BJ (cell line): ENCODE results near the gene PJA2. TPM values are rescaled to one million over a fixed set of nuclear protein-coding genes. Genes with fewer than 3 reads are reported as not detected.
"Not testable (repeated sequence)": the region's sequence is repeated elsewhere in the genome, so short reads cannot be mapped to it uniquely, and the experiment has no call there.

Source experiments
- CTCF ChIA-PET: fragments of 350-600 bp; formaldehyde crosslinking; extraction: SDS; loops from one replicate; lab custom pipeline; 2021; ENCODE audit warnings: antibody characterized with exemption, inconsistent platforms; lab: Yijun Ruan, JAX
- POLR2A ChIA-PET: fragments of 300-600 bp; sonication (Branson Sonifier 250); formaldehyde crosslinking; extraction: SDS; loops from one replicate; lab custom pipeline; 2021; ENCODE audit warnings: antibody characterized with exemption; lab: Charles Lee
- DNase-seq: peaks from one replicate; pipeline ENCODE4 v3.0.0-alpha.2; 2011; ENCODE audit warnings: low read depth
- H3K27me3 ChIP-seq: 2 replicates; pipeline ENCODE4 v1.6.0; 2011; ENCODE audit warnings: low read length; ENCODE audit not compliant: control insufficient read depth, insufficient read depth
- H3K36me3 ChIP-seq: 2 replicates; pipeline ENCODE4 v1.5.1; 2011; ENCODE audit warnings: low read length; ENCODE audit not compliant: control insufficient read depth, insufficient read depth
- H3K4me3 ChIP-seq: 2 replicates; pipeline ENCODE4 v1.5.1; 2011; ENCODE audit warnings: low read depth, mild to moderate bottlenecking, control low read depth, low read length
- CTCF ChIP-seq: IDR thresholded peaks from 2 replicates; pipeline ENCODE4 v1.5.1; 2011; ENCODE audit warnings: low read depth, mild to moderate bottlenecking, control low read depth, inconsistent platforms, low read length, moderate library complexity; ENCODE audit not compliant: insufficient read depth
- polyA plus RNA-seq: library from polyadenylated mRNA; depleted of rRNA; stranded (reverse); fragments of >200 nt; gene quantifications from 2 replicates; pipeline ENCODE4 v1.2.3, GENCODE V29; 2011

The PJA2 gene
- polyA plus RNA-seq, 1 experiment = 33.6 TPM

DNA sequence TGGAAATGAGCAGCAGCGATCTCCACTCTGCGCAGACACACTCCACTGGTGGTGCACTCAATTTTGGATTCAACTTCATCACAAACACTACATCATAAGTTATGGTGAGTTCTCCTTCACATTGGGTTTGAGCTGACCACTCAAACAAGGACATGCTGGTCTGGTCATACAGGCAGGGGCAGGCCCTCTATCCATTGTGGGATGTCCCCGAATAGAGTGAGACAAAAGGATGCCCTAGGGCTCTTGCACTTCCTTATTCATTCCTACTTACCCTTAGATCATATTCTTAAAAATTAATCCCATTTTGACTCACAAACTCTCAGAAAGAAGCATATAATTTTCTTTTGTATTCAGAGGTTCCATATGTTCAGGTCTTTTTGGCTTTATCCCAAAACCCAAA lies 16.3 kb upstream of the PJA2 start:
- H3K27me3 ChIP-seq = no peaks in the 10 kb centered on the region
- TF ChIP-seq CTCF = no peak
- ChIA-PET CTCF (no interaction called here), POLR2A (no interaction called here)
- no peak for DNase-seq
- no peak overlapping the region for H3K4me3 ChIP-seq
- H3K36me3 ChIP-seq = no peaks in the 10 kb centered on the region

GRCh38 chr5:109425521-109425920 lies 15.7 kb upstream of the PJA2 start:
- CTCF ChIA-PET = interaction anchor here (1.2 kb wide), 1 partner anchor 12 kb away, joined by 3 read pairs; no protein-coding TSS in a partner anchor
- H3K27me3 ChIP-seq, POLR2A ChIA-PET, DNase-seq, H3K4me3 ChIP-seq, H3K36me3 ChIP-seq: not testable (repeated sequence)

- H3K27me3 ChIP-seq = no peaks in the 10 kb centered on the region
- no peak for DNase-seq
- no peak for TF ChIP-seq CTCF
- ChIA-PET CTCF (no interaction called here), POLR2A (no interaction called here)
- H3K36me3 ChIP-seq = no peaks in the 10 kb centered on the region
- no peak overlapping the region for H3K4me3 ChIP-seq
Measured at GRCh38 chr5:109421956-109422355, 12.2 kb upstream of the PJA2 start.

DNA sequence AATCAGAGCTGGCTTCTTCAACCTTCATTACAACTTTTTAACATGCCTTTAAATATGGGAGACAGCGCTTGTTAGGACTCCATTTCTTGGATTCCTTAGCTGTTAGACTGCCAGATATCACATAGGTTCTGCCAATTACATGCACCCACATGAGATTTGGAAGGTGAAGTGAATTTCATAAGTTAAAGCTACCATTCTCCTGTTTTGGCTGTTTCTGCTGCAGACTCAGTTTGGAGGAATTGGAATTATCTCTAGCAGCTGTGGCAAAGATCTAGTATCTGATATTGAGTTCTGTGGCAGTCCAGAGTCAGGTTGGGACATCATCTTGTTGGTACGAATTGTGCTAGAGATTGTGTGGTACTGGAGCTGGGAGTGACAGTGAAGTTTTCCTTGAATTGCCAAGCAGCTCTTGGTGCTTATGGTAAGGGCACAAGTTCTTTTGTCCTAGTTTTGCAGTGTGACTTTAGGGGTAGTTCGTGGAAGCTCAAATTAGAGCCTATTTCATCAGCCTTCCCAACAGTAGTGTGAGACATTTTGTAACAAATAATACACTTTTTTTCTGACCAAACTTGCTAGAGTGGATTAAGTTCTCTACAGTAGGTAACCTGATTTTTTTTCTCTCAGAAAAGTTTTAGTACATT lies 9.1 kb upstream of the PJA2 start:
- ChIA-PET POLR2A (interaction anchor here (0.6 kb wide), 1 partner anchor 335 kb away, joined by 3 read pairs; no protein-coding TSS in a partner anchor), CTCF (no interaction called here)
- no peak for TF ChIP-seq CTCF
- Histone ChIP-seq H3K36me3 (no peaks in the 10 kb centered on the region), H3K27me3 (no peaks in the 10 kb centered on the region; the same call in 1 of the 2 replicates), H3K4me3 (no peak overlapping the region)
- no peak for DNase-seq

DNA sequence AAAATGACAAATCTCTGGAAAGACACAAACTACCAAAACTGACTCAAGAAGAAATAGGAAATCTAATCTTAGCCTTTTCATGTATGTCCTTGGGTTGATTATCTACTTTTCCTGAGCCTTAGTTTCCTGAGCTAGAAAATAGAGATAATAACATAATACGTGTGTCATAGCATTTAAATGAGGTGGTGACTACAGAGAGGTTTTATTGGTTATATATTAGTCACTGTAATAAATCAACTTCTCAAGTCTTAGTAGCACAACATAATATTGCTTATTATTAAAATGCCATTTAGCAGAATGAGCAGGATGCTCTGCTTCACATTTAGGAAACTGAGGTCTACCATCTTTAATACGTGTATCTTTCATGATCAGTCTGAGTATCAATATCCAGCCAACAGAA lies 7.1 kb upstream of the PJA2 start:
- no peaks in the 10 kb centered on the region for H3K36me3 ChIP-seq
- no peak overlapping the region for H3K4me3 ChIP-seq
- ChIA-PET POLR2A (no interaction called here), CTCF (interaction anchor here (0.6 kb wide), 1 partner anchor 33 kb away, joined by 4 read pairs; no protein-coding TSS in a partner anchor)
- DNase-seq = no peak
- no peaks in the 10 kb centered on the region; the same call in 1 of the 2 replicates for H3K27me3 ChIP-seq
- no peak for TF ChIP-seq CTCF

DNA sequence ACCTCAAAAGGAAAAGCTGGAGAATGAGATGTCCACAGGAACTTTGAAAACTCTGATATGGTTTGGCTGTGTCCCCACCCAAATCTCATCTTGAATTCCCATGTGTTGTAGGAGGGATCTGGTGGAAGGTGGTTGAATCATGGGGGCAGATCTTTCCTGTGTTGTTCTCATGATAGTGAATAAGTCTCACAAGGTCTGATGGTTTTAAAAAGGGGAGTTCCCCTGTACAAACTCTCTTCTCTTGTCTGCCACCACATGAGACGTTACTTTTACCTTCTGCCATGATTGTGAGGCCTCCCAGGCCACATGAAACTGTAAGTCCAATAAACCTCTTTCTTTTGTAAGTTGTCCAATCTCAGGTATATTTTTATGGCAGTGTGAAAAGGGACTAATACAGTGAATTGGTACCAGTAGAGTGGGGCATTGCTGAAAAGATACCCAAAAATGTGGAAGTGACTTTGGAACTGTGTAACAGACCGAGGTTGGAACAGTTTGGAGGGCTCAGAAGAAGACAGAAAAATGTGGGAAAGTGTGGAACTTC lies 4.2 kb upstream of the PJA2 start:
- POLR2A ChIA-PET, H3K4me3 ChIP-seq, H3K36me3 ChIP-seq, DNase-seq, H3K27me3 ChIP-seq: not testable (repeated sequence)
- CTCF ChIA-PET = interaction anchor here (1.2 kb wide), 1 partner anchor 11 kb away, joined by 3 read pairs; no protein-coding TSS in a partner anchor
